ENCODE data around the gene DSCAML1. TPM values are rescaled to one million over a fixed set of nuclear protein-coding genes. Genes with fewer than 3 reads are reported as not detected.

The DSCAML1 gene
- polyA plus RNA-seq, 2 donors, result 0.04 TPM

DNA sequence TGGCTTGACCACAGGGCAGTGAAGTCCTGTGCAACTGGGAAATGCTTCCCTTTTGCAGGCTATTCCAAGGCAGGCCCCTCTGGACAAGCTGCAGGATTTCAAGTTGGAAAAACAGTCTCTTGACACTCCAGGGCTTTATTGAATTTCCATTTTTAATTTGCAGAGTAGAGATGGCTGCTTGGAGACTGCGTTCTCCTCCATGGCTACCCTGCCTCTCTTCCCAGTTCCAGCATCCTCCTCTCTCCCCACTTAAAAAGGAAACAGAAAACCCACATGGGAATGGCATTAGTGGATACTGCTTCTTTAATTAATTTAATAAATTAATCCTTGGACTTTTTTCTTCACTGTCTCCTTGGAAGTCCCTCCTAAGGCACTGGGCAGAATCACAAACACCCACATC, 115.6 kb downstream of the DSCAML1 start:
- Histone ChIP-seq H3K27me3 (ENCODE audit: control insufficient read depth in 1 of 2, insufficient read depth in 2 of 2, low read length in 2 of 2) (no peaks in the 10 kb centered on the region), H3K36me3 (ENCODE audit: control insufficient read depth in 2 of 2, insufficient read depth in 2 of 2, low read length in 1 of 2) (no peaks in the 10 kb centered on the region), H3K4me3 (ENCODE audit: low read depth in 1 of 2, low read length in 2 of 2) (no peak overlapping the region), H3K27ac (ENCODE audit: low read depth in 2 of 2, low read length in 1 of 2) (no peak overlapping the region), H3K9me3 (ENCODE audit: control insufficient read depth in 2 of 2, insufficient read depth in 1 of 2, low read depth in 1 of 2, low read length in 1 of 2) (no peaks in the 10 kb centered on the region), H3K4me1 (ENCODE audit: control insufficient read depth in 2 of 2, insufficient read depth in 2 of 2, low read length in 1 of 2) (no peaks in the 10 kb centered on the region)
- WGBS, 2 donors, result 85 to 95% methylated on average over 1 of the region's 1 CpG

DNA sequence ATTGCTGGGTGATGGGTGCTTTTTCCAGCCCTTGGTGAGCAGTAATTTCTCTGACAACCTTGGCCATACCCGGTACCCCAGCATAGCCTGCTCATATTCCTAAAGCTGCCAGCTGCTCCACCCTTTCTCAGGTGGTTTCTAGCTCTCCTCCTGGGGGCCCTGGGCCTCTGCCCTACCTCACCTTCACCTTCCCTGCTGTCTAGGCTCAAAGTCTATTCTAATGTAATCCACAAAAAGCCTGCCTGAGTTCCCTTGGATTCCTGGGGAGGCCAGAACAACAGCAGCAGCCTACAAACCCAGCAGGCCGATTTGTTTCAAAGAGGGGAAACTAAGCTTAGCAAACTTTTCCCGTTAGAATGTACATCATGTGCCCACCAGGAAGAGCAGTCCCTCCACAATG, 117.6 kb downstream of the DSCAML1 start:
- H3K4me1 ChIP-seq (ENCODE audit: control insufficient read depth in 2 of 2, insufficient read depth in 2 of 2, low read length in 1 of 2), result no peaks in the 10 kb centered on the region
- 77% methylated on average over 3 of the region's 3 CpGs for WGBS, 2 donors

DNA sequence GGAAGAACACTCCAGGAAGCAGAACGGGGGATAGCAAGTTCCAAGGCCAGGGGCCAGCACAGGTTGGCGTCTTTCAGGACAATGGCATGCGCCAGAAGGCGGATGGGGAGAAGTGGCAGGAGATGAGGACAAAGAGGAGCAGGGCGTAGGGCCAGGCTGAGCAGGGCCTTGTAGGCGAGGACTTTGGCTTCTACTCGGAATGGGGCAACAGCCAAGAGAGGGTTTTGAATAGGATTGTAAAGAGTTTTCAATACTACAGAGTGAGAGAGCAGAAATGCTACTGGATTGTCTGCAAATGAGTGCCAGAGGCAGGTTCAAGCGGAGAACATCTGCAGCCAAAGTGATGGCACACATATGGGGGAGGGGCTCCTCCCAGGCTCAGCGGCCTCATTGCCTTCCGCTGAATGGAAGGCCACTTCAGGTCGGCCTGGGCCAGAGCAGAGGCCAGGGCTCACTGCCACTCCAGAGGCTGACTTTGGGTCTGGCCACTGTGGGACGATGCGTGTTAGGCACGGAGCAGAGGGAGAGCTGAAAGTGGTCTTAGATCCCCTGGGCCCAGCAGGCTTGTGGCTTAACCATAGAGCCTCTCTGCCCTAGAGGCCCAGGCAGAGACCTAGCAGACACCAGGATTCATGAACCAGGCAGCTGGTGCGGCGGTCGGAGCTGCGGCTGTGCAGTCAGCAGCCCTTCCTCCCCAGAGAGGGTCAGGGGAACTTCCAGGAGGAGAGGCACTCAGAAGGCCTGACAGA, 118.2 kb downstream of the DSCAML1 start:
- no peaks in the 10 kb centered on the region for H3K9me3 ChIP-seq (ENCODE audit: control insufficient read depth in 2 of 2, insufficient read depth in 1 of 2, low read depth in 1 of 2, low read length in 1 of 2)
- no peaks in the 10 kb centered on the region for H3K36me3 ChIP-seq (ENCODE audit: control insufficient read depth in 2 of 2, insufficient read depth in 2 of 2, low read length in 1 of 2)
- no peaks in the 10 kb centered on the region for H3K27me3 ChIP-seq (ENCODE audit: control insufficient read depth in 1 of 2, insufficient read depth in 2 of 2, low read length in 2 of 2)
- WGBS, 2 donors, result 70 to 82% methylated on average over 18 of the region's 18 CpGs
- no peak overlapping the region for H3K27ac ChIP-seq (ENCODE audit: low read depth in 2 of 2, low read length in 1 of 2)
- H3K4me1 ChIP-seq (ENCODE audit: control insufficient read depth in 2 of 2, insufficient read depth in 2 of 2, low read length in 1 of 2), result no peaks in the 10 kb centered on the region
- H3K4me3 ChIP-seq (ENCODE audit: low read depth in 1 of 2, low read length in 2 of 2), result no peak overlapping the region

More for the DNA sequence above, 117.6 kb downstream of the DSCAML1 start:
- H3K36me3 ChIP-seq (ENCODE audit: control insufficient read depth in 2 of 2, insufficient read depth in 2 of 2, low read length in 1 of 2), result no peaks in the 10 kb centered on the region
- H3K27me3 ChIP-seq (ENCODE audit: control insufficient read depth in 1 of 2, insufficient read depth in 2 of 2, low read length in 2 of 2), result no peaks in the 10 kb centered on the region
- H3K9me3 ChIP-seq (ENCODE audit: control insufficient read depth in 2 of 2, insufficient read depth in 1 of 2, low read depth in 1 of 2, low read length in 1 of 2), result no peaks in the 10 kb centered on the region
- no peak overlapping the region for H3K27ac ChIP-seq (ENCODE audit: low read depth in 2 of 2, low read length in 1 of 2)
- H3K4me3 ChIP-seq (ENCODE audit: low read depth in 1 of 2, low read length in 2 of 2), result no peak overlapping the region

DNA sequence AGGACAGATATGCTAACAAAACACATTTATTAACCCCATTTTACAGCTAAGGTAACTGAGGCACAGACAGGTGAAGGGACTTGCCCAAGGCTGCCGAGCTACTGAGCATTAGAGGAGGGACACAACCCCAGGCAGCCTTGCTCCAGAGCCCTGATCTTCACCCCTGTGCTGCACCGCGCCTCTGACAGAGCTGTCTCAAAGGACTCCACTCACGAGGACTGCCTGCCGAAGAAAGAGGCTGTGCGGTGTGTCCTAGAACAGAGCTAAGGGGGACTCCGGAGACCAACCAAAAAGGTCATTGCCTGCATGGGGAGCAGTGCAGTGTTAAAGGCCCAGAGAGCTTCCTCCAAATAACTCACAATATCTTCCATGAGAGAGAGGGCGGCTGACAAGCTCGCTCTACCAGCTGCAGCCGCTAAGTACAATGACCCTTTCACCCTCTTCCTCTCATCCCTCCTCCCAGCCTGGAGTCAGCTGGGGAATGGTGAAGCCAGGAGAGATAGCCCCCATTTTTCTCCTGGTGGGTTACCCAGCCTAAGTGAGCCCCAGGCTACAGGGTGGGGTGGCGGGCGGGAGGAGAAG, 119.2 kb downstream of the DSCAML1 start:
- WGBS, 2 donors, result 74 to 78% methylated on average over 12 of the region's 12 CpGs
- Histone ChIP-seq H3K4me3 (ENCODE audit: low read depth in 1 of 2, low read length in 2 of 2) (no peak overlapping the region), H3K4me1 (ENCODE audit: control insufficient read depth in 2 of 2, insufficient read depth in 2 of 2, low read length in 1 of 2) (no peaks in the 10 kb centered on the region), H3K36me3 (ENCODE audit: control insufficient read depth in 2 of 2, insufficient read depth in 2 of 2, low read length in 1 of 2) (no peaks in the 10 kb centered on the region), H3K27me3 (ENCODE audit: control insufficient read depth in 1 of 2, insufficient read depth in 2 of 2, low read length in 2 of 2) (no peaks in the 10 kb centered on the region), H3K27ac (ENCODE audit: low read depth in 2 of 2, low read length in 1 of 2) (no peak overlapping the region), H3K9me3 (ENCODE audit: control insufficient read depth in 2 of 2, insufficient read depth in 1 of 2, low read depth in 1 of 2, low read length in 1 of 2) (no peaks in the 10 kb centered on the region)

DNA sequence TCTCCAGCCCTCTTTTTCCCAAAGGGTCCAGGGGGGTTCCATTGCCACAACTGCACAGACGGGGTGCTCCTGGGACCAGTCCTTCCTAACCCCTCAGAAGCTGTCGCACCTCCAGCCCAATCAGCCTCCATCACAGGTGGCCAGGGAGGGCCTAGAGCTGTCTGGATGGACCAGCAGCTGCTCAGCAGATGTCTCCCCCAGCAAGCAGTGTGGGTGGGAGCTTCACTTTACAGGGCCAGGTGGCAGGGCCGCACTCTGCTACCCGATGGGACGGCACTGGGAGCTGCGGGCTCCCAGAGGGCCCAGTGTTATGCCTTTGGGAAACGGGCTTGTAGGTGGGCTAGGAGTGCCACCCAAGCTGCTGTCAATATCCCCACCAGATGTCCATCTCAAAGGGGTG, 120.5 kb downstream of the DSCAML1 start:
- WGBS, 2 donors, result 88 to 96% methylated on average over 7 of the region's 7 CpGs
- no peak overlapping the region for H3K27ac ChIP-seq (ENCODE audit: low read depth in 2 of 2, low read length in 1 of 2)

DNA sequence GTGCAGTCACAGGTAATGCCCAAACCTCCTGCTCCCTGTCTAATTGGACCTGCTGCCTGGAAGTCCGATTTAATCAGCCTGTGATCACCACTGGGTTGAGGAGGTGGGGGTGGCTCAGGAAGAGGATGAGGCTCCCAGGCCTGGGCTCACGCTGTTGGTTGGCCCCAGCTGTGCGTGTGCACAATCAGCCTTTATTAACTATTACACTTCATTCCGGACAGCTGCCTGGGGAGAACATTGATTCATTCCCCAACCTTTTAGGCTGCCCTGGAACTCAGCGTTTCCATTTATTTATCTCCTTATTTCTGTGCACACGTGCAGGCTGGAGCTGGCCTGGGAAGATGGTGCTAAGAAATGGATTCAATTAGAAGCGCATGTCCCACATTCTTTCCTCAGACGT, 123.4 kb downstream of the DSCAML1 start:
- H3K27me3 ChIP-seq (ENCODE audit: control insufficient read depth in 1 of 2, insufficient read depth in 2 of 2, low read length in 2 of 2), result no peaks in the 10 kb centered on the region
- H3K27ac ChIP-seq (ENCODE audit: low read depth in 2 of 2, low read length in 1 of 2), result no peak overlapping the region
- H3K4me3 ChIP-seq (ENCODE audit: low read depth in 1 of 2, low read length in 2 of 2), result no peak overlapping the region
- H3K4me1 ChIP-seq (ENCODE audit: control insufficient read depth in 2 of 2, insufficient read depth in 2 of 2, low read length in 1 of 2), result no peaks in the 10 kb centered on the region
- 71 to 73% methylated on average over 8 of the region's 8 CpGs for WGBS, 2 donors
- H3K36me3 ChIP-seq (ENCODE audit: control insufficient read depth in 2 of 2, insufficient read depth in 2 of 2, low read length in 1 of 2), result no peaks in the 10 kb centered on the region
- no peaks in the 10 kb centered on the region for H3K9me3 ChIP-seq (ENCODE audit: control insufficient read depth in 2 of 2, insufficient read depth in 1 of 2, low read depth in 1 of 2, low read length in 1 of 2)

More for the DNA sequence above, 120.5 kb downstream of the DSCAML1 start:
- no peaks in the 10 kb centered on the region for H3K27me3 ChIP-seq (ENCODE audit: control insufficient read depth in 1 of 2, insufficient read depth in 2 of 2, low read length in 2 of 2)
- H3K36me3 ChIP-seq (ENCODE audit: control insufficient read depth in 2 of 2, insufficient read depth in 2 of 2, low read length in 1 of 2), result no peaks in the 10 kb centered on the region
- no peaks in the 10 kb centered on the region for H3K4me1 ChIP-seq (ENCODE audit: control insufficient read depth in 2 of 2, insufficient read depth in 2 of 2, low read length in 1 of 2)
- H3K4me3 ChIP-seq (ENCODE audit: low read depth in 1 of 2, low read length in 2 of 2), result no peak overlapping the region
- H3K9me3 ChIP-seq (ENCODE audit: control insufficient read depth in 2 of 2, insufficient read depth in 1 of 2, low read depth in 1 of 2, low read length in 1 of 2), result no peaks in the 10 kb centered on the region

DNA sequence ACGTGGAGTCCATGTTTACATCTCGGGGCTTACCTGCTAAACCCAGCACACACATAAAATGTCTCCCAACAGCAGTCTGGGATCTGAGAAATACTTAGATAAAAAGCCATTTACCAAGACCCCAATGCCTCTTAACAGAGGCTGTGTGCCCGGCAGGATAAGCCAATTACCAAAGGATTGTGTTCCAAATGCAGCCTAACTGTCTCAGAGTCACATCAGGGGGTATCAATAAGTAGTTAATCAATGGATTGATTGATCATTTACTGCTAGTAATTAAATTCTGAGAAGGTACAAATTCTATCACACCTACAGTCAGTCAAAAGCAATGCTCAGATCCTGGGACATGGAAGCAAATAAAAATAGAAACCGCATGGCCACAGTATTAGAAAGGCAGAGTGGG, 125.6 kb downstream of the DSCAML1 start:
- Histone ChIP-seq H3K4me1 (ENCODE audit: control insufficient read depth in 2 of 2, insufficient read depth in 2 of 2, low read length in 1 of 2) (no peaks in the 10 kb centered on the region), H3K36me3 (ENCODE audit: control insufficient read depth in 2 of 2, insufficient read depth in 2 of 2, low read length in 1 of 2) (no peaks in the 10 kb centered on the region), H3K27ac (ENCODE audit: low read depth in 2 of 2, low read length in 1 of 2) (no peak overlapping the region), H3K4me3 (ENCODE audit: low read depth in 1 of 2, low read length in 2 of 2) (no peak overlapping the region), H3K9me3 (ENCODE audit: control insufficient read depth in 2 of 2, insufficient read depth in 1 of 2, low read depth in 1 of 2, low read length in 1 of 2) (no peaks in the 10 kb centered on the region), H3K27me3 (ENCODE audit: control insufficient read depth in 1 of 2, insufficient read depth in 2 of 2, low read length in 2 of 2) (no peaks in the 10 kb centered on the region)
- 87 to 88% methylated on average over 4 of the region's 4 CpGs for WGBS, 2 donors

DNA sequence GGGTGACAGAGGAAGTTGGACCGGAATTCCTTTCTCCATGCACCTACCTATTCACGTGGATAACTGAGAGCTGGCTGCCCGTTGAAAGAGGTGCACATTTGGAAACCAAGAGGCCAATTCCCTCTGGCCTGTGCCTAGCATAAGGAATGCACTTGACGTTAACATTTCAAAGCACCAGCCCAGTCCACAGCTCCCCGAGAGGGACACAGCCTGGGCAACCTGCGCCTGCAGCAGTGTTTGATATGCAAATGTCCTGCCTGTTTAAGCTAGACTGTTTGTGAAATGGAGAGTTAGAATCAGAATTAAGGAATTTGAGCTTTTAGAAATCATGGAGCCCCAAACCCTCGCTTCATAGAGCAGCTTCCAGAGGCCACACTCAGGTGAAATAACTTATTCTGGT, 126.1 kb downstream of the DSCAML1 start:
- Histone ChIP-seq H3K4me3 (ENCODE audit: low read depth in 1 of 2, low read length in 2 of 2) (no peak overlapping the region), H3K27me3 (ENCODE audit: control insufficient read depth in 1 of 2, insufficient read depth in 2 of 2, low read length in 2 of 2) (no peaks in the 10 kb centered on the region), H3K9me3 (ENCODE audit: control insufficient read depth in 2 of 2, insufficient read depth in 1 of 2, low read depth in 1 of 2, low read length in 1 of 2) (no peaks in the 10 kb centered on the region), H3K4me1 (ENCODE audit: control insufficient read depth in 2 of 2, insufficient read depth in 2 of 2, low read length in 1 of 2) (no peaks in the 10 kb centered on the region), H3K36me3 (ENCODE audit: control insufficient read depth in 2 of 2, insufficient read depth in 2 of 2, low read length in 1 of 2) (no peaks in the 10 kb centered on the region), H3K27ac (ENCODE audit: low read depth in 2 of 2, low read length in 1 of 2) (no peak overlapping the region)
- 62 to 66% methylated on average over 7 of the region's 7 CpGs for WGBS, 2 donors

DNA sequence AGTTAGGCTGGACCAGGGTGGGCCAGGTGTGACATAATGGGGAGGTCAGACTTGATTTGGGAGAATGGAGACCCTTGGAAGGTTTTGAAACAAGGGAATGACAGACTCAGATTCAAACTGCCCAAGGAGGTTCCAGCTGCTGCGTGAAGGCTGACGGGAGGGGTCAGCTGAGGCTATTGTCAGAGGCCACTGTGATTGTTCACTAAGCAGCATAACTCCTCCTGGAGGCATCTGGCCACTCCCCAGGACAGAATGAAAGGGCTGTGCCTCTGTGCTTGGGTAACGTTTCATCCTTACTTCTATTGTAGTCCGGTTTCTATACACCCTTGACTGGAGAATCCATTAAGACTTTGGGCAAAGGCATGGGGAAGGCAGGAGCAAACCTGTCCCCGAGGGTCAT, 126.6 kb downstream of the DSCAML1 start:
- no peaks in the 10 kb centered on the region for H3K27me3 ChIP-seq (ENCODE audit: control insufficient read depth in 1 of 2, insufficient read depth in 2 of 2, low read length in 2 of 2)
- H3K36me3 ChIP-seq (ENCODE audit: control insufficient read depth in 2 of 2, insufficient read depth in 2 of 2, low read length in 1 of 2), result no peaks in the 10 kb centered on the region
- no peaks in the 10 kb centered on the region for H3K9me3 ChIP-seq (ENCODE audit: control insufficient read depth in 2 of 2, insufficient read depth in 1 of 2, low read depth in 1 of 2, low read length in 1 of 2)
- H3K4me3 ChIP-seq (ENCODE audit: low read depth in 1 of 2, low read length in 2 of 2), result no peak overlapping the region
- no peaks in the 10 kb centered on the region for H3K4me1 ChIP-seq (ENCODE audit: control insufficient read depth in 2 of 2, insufficient read depth in 2 of 2, low read length in 1 of 2)
- WGBS, 2 donors, result 52% methylated on average over 5 of the region's 5 CpGs
- H3K27ac ChIP-seq (ENCODE audit: low read depth in 2 of 2, low read length in 1 of 2), result no peak overlapping the region

DNA sequence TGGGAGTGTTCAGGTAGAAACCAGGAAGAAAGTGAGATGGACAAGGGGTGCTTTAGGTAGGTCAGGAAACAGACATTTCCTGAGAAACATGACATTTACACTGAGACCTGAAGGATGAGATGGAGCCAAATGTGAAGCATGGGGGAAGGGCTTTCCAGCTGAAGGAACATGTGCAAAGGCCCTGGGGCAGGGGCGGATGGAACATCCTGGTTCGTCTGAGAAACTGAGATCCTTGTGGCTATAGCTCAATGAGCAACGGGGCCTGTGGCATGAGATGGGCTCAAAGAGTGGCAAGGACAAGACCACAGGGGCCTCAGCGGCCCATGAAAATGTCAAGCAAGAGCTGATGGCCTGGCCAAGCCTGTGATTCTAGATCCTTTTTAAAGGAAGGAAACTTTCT, 127.4 kb downstream of the DSCAML1 start:
- Histone ChIP-seq H3K27ac (ENCODE audit: low read depth in 2 of 2, low read length in 1 of 2) (no peak overlapping the region), H3K4me1 (ENCODE audit: control insufficient read depth in 2 of 2, insufficient read depth in 2 of 2, low read length in 1 of 2) (no peaks in the 10 kb centered on the region), H3K9me3 (ENCODE audit: control insufficient read depth in 2 of 2, insufficient read depth in 1 of 2, low read depth in 1 of 2, low read length in 1 of 2) (no peaks in the 10 kb centered on the region), H3K4me3 (ENCODE audit: low read depth in 1 of 2, low read length in 2 of 2) (no peak overlapping the region), H3K36me3 (ENCODE audit: control insufficient read depth in 2 of 2, insufficient read depth in 2 of 2, low read length in 1 of 2) (no peaks in the 10 kb centered on the region), H3K27me3 (ENCODE audit: control insufficient read depth in 1 of 2, insufficient read depth in 2 of 2, low read length in 2 of 2) (no peaks in the 10 kb centered on the region)
- WGBS, 2 donors, result 84% methylated on average over 4 of the region's 4 CpGs

Data from esophagus (tissue), 2 donors.